NCI-H2196 (cell line): ENCODE data around the gene YLPM1.
"Not testable (repeated sequence)": the region's sequence is repeated elsewhere in the genome, so short reads cannot be mapped to it uniquely, and the experiment has no call there.

Experiments used
- DNase-seq: peaks from one replicate; lab custom pipeline; 2025; ENCODE audit not compliant: unreplicated experiment; lab: John Stamatoyannopoulos, UW

Gene YLPM1, protein sequence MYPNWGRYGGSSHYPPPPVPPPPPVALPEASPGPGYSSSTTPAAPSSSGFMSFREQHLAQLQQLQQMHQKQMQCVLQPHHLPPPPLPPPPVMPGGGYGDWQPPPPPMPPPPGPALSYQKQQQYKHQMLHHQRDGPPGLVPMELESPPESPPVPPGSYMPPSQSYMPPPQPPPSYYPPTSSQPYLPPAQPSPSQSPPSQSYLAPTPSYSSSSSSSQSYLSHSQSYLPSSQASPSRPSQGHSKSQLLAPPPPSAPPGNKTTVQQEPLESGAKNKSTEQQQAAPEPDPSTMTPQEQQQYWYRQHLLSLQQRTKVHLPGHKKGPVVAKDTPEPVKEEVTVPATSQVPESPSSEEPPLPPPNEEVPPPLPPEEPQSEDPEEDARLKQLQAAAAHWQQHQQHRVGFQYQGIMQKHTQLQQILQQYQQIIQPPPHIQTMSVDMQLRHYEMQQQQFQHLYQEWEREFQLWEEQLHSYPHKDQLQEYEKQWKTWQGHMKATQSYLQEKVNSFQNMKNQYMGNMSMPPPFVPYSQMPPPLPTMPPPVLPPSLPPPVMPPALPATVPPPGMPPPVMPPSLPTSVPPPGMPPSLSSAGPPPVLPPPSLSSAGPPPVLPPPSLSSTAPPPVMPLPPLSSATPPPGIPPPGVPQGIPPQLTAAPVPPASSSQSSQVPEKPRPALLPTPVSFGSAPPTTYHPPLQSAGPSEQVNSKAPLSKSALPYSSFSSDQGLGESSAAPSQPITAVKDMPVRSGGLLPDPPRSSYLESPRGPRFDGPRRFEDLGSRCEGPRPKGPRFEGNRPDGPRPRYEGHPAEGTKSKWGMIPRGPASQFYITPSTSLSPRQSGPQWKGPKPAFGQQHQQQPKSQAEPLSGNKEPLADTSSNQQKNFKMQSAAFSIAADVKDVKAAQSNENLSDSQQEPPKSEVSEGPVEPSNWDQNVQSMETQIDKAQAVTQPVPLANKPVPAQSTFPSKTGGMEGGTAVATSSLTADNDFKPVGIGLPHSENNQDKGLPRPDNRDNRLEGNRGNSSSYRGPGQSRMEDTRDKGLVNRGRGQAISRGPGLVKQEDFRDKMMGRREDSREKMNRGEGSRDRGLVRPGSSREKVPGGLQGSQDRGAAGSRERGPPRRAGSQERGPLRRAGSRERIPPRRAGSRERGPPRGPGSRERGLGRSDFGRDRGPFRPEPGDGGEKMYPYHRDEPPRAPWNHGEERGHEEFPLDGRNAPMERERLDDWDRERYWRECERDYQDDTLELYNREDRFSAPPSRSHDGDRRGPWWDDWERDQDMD (N-terminal part only)

DNA sequence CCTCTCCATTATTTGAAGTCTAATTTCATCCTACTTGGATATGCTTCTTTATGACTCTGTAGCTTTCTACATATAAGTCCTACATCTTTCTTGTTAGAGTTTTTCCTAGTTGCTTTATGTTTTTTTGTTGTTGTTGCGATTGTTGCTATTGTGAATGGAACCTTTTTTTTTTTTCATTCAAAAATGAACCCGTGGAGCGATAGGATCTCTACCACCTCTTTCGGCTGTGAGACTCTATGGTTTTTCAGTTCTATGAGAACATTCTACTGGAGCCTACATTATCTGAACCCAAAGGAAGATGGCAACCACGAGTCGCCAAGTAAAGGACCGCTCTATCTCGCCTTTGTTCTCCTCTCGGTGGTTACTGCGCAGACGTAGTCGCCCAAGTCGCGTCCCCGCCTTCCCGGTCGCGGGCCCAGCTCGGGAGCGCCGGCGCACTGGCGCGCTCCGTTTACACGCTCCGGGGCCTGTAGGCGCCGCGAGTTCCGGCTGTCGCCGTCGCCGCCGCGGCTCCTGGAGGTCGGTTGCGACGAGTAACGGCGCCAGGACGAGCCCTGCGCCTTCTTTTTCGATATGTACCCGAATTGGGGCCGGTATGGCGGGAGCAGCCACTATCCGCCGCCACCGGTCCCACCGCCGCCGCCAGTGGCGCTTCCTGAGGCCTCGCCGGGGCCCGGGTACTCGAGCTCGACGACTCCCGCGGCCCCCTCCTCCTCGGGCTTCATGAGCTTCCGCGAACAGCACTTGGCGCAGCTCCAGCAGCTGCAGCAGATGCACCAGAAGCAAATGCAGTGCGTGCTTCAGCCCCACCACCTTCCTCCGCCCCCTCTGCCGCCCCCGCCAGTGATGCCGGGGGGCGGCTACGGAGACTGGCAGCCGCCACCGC is at the start of gene YLPM1:
Gene YLPM1, plus strand, starts transcription at position 400 of the 886 bp plus-strand sequence. Its CDS starts 174 bp downstream, at position 574.
- peak; percentile 96 for DNase-seq

DNA sequence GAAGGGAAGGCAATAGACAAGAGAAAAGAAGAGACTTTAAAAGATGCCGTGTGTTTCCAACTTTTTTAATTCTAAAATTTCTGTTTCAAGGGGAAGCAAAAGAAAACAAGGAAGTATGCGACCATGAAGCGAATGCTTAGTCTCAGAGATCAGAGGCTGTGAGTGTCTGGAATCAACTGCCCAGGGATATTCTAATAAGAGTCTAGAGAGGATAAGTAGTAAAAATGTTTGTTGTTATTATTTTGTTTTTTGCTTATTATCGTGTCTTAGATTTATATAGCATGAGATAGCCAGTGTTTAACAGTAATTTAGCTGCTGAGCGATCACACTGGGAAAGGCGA is 49.8 kb upstream of the YLPM1 start:
- no peak for DNase-seq

DNA sequence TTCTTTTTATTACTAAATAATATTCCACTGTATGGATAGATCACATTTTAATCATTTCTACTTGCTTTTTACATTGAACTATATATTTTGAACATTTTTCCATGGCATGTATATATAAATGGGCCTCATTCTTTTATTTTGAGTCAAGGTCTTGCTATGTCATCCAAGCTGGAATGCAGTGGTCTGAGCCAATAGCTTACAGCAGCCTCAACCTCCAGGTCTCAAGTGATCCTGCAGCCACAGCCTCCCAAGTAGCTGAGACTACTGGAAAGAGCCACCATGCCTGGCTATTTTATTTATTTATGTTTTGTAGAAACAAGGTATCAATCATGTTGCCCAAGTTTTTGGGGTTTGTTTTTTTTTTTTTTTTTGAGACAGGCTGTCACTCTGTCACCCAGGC is 42.6 kb upstream of the YLPM1 start:
- no peak for DNase-seq

DNA sequence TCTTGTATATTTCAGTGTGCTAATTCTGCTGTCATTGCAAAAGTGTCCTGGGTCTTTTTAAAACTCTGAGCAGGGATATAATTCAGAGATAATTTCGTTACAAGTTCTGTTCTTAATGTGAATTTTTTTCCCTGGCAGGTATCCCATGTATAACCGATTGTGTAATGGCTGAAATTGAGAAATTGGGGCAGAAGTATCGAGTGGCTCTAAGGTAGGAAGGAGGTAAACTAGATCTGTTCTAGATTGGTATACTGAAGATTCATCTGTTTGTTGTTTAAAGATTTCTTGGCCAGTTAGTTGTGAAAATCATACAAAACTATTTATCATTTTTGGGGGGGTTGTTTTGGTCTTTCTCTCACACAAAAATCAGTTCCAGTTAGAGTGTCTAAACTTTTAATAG is 40.0 kb upstream of the YLPM1 start:
- DNase-seq, result no peak

DNA sequence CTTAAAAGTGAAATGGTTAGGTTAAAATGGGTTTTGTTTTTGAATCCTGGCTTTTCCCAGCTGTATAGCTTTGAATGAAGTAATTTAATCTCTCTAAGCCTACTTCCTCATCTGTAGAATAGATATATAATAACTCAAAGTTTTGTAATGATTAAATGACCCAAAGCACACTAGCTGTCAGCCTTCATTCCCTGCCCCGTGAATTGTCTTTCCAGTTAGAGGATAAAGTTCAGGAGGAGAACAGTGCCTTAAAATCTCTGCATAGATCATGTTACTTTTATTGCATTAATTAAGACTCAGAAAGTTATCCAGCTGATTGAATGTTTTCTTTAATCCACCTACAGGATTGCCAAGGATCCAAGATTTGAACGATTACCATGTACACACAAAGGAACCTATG is 30.7 kb upstream of the YLPM1 start:
- no peak for DNase-seq

DNA sequence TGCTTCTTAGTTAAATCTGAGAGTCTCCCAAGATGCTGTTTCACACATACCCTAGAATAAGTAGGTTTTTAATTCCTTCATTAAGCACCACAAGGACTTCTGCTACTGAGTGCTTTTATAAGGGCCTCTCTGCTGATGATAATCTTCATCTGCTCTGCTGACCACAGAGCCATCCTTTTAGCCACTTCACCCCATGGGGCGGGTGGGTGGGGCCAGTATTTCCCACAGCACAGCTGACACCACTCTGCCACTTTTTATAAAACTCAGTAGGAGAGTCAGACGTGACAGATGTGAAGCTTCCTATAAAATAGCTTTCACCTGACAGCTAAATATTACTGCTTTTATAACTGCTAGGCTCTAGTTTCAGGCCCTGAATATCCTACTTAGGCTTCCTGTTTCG is 29.9 kb upstream of the YLPM1 start:
- DNase-seq, result no peak

DNA sequence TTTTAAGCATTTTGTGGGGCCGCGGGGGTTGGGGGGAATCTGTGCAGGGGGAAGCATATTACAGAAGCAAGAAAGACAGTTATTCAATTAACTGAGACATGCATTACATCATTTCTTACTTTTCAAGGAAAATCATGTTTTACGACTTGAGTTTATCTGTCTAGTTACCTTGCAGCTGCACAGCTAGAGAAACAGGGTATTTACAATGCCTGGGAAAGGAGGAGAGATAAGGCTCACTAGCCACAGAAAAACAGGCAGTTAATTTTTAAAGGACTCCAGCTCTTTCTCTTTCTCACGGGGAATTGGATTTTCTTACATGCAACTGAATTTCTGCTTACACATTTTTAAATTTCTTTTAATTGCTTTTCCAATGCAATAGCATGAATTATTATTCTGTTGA is 28.0 kb upstream of the YLPM1 start:
- DNase-seq, result no peak

DNA sequence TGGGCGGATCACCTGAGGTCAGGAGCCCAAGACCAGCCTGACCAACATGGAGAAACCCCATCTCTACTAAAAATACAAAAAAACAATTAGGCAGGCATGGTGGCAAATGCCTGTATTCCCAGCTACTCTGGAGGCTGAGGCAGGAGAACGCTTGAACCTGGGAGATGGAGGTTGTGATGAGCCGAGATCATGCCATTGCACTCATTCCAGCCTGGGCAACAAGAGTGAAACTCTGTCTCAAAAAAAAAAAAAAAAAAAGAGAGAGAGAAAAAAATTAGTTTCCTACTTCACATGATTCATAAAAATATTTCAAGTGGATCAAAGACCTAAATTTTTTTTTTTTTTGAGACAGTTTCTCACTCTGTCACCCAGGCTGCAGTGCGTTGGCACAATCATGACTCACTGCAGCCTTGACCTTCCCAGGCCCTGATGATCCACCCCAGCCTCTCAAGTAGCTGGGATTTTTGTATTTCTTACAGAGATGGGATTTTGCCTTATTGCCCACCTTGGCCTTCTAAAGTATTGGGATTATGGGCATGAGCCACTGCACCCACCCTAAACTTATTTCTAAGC is 25.3 kb upstream of the YLPM1 start:
- no peak for DNase-seq

DNA sequence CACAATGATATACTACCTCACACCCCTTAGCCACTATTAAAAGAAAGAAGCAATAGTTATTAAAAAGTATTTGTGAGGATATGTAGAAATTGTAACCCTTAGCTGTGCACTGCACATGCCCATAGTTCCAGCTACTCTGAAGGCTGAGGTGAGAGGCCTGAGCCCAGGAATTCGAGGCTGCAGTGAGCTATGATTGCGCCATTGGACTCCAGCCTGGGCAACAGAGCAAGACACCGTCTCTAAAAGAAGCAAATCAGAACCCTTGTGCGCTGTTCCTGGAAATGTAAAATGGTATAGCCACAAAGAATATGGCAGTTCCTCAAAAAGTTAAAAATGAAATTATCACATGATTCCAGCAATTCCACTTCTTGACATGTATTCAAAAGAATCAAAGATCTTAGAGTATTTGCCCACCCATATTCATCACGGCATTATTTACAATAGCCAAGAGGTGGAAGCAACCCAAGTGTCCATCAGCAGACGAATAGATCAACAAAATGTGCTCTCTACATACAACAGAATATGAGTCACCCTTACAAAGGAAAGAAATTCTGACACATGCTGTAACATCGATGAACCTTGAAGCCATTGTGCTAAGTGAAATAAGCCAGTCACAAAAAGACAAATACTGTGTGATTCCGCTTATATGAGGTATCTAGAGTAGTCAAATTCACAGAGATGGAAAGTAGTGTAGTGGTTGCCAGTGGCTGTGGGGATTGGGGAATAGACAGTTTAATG is 23.7 kb upstream of the YLPM1 start:
- no peak for DNase-seq

DNA sequence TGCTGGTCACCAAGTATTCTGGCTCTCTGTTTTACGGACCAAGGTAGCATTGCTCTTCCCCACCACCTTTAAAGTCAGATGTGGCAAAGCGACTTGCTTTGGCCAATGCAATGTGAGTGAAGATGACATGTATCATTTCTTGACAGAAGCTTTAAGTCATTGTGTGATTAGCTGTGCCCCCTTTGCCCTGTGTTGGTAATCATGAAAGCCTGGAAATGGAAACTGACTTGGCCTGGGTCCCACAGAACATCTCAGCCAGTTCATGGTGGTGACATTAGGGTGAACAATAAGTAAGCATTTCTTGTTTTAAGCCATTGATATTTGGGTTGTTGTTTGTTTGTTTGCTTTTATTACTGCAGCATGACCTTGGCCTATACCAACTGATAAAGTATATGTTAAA is 15.9 kb upstream of the YLPM1 start:
- no peak for DNase-seq

DNA sequence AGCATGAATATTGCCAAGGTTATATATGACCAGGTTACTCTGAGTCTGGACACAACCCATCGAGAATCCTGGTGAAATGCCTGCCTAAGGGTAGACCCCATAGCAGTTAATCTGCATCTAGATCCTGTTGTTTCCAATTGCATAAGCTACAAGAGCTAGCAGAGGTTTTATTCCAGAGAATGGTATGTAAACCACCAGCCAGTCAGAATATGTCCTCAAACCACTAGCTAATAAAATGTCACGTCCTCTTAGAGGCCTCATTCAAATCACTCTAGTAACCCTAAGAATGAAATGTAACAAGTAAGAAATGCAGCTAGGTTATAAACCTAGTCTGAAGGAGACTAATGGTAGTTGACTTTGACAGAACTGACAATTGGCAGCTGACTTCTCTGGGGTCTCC is 9.0 kb upstream of the YLPM1 start:
- no peak for DNase-seq

DNA sequence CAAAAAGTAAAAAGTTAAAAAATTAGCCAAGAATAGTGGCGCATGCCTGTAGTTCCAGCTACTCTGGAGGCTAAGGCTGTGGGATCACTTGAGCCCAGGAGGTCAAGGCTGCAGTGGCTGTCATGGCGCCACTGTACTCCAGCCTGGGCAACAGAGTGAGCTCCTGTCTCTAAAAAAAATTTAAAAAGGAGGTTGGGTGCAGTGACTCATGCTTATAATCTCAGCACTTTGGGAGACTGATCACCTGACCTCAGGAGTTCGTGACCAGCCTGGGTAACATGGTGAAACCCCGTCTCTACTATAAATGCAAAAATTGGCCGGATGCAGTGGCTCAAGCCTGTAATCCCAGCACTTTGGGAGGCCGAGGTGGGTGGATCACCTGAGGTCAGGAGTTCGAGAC is 8.2 kb upstream of the YLPM1 start:
- DNase-seq, result no peak

DNA sequence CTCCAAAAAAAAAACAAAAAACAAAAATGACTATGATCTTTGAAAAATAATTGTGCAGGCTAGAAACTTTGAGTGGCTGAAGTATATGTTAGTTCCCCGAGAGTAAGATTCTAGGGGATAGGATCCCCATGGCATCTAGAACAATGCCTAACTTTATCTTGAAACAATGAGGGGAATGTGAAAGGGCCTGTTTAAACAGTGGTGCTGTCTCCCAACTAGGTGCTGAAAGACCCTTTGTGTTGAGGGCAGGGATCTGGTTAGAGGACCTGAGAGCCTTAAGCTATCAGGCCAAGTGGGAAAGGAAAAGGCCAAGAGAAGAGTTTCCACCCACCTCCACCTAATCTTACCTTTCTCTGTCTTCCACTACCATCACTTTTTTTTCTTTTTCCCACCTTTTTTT is 6.8 kb upstream of the YLPM1 start:
- no peak for DNase-seq

DNA sequence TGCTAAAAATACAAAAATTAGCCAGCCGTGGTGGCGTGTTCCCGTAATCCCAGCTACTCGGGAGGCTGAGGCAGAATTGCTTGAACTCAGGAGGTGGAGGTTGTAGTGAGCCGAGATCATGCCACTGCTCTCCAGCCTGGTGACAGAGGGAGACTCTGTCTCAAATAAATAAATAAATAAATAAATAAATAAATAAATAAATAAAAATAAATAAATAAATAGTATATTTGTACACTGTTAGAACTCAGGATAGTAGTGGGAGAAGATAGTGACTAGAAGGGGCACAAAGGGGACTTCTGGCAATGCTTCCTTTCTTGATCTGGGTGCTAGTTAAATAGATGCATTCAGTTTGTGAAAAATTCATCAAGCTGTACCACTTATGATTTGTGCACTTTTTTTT is 4.6 kb upstream of the YLPM1 start:
- DNase-seq, result not testable (repeated sequence)

DNA sequence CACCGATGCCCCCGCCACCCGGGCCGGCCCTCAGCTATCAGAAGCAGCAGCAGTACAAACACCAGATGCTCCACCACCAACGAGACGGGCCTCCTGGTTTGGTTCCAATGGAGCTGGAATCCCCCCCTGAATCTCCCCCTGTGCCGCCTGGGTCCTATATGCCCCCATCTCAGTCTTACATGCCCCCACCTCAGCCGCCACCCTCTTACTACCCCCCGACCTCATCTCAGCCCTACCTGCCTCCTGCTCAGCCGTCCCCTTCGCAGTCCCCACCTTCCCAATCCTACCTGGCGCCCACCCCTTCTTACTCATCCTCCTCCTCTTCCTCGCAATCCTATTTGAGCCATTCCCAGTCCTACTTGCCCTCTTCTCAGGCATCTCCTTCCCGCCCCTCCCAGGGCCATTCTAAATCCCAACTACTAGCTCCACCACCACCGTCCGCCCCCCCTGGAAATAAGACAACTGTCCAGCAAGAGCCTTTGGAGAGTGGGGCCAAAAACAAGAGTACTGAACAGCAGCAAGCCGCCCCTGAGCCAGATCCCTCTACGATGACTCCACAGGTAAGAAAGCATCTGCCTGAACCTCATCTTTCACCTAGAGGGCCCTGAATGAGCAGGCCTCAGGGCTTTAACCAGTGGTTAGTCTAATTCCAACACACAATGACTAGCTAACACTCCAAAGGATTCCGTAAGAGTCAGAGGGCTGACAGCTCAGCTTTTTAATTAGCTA is 851 bp downstream of the YLPM1 start:
- DNase-seq, result no peak

DNA sequence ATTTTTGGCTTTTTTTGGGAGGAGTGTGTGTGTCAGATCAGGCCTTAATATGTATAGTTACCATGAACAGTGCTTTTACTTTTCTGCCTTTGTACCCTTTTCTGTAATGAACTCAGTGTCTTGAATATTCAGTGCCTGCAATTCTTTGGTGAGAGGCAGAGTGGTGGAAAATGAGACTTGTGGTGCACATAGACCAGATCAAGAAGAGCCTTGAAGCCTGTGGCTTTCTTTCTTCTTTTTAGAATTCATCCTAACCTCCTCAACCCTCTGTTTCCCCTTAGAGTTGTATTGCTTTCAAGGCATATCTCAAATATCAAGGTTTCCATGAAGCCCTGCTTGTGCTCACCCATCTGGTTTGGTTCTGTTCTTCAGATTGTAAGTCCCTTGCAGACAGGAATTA is 2.6 kb downstream of the YLPM1 start:
- DNase-seq, result no peak

DNA sequence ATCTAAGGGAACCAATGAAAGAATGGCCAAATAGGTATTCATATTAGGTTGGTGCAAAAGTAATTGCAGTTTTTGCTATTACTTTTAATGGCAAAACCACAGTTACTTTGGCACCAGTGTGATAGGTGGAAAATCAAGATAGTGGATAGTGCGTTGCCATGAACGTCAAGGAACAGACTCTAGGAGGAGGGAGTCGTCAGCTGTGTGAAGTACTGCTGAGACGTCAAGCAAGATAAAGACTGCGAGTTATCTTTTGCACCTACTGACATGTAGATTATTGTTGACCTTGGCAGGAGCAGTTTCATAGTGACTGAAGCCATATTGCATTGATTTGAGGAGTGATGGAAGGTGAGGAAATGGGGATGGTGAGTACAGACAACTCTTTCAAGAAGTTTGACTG is 8.3 kb downstream of the YLPM1 start:
- DNase-seq, result no peak

DNA sequence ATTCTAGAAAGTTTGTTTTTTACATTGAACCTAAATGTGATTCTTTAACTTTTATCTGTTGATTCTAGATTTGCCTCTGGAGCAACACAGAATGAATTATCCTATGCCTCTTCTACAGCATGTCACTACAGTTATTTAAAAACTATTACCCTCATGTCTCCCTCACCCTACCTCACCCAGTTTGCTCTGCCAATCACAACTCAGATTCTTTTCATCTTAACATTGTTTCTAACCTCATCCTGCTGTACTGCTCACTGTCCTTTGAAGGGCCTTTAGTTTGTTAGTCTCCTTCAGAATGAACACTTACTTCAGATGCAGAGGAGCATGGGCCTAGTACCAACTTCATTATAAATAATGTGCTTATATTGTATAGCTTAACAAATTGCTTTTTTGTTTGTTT is 21.5 kb downstream of the YLPM1 start:
- DNase-seq, result no peak

DNA sequence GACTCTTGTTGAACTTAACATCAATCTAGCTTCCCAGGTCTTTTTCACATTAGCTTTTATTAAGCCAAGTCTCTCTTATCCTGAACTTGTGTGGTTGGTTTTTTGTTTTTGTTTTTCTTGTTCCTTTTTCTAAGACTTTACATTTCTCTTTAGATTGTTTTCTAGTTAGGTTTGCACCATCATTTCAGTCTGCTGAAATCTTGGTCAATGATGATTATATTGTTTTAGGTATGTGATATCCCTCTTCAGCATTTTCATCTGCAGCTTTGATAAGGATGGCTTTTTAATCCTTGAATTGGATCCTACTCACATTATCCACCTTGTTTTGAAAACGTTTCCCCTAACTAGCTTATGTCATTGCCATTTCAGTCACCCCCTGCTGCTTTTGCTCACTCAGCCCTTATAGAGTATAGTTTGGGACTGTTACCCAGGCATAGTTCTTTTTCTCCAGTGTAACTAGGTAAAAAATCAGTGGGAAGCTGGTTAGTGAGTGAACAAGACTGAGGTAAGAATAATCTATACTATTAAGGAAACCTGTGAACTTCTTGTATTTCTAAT is 22.0 kb downstream of the YLPM1 start:
- DNase-seq, result no peak
